ENCODE results near the gene LSM2.
"Not testable (repeated sequence)": the region's sequence is repeated elsewhere in the genome, so short reads cannot be mapped to it uniquely, and the experiment has no call there.

LSM2 gene

GRCh38 chr6:31795616-31796298, 11.0 kb downstream of the LSM2 start, which contains the start of gene VARS1:
VARS1 (minus strand) TSS chr6:31795752; CDS start chr6:31795217, 535 bp downstream.
- DNase-seq: peak; percentile 78

- DNase-seq: no peak
Measured at GRCh38 chr6:31794866-31795615, 11.7 kb downstream of the LSM2 start.

- no peak for DNase-seq
Measured at GRCh38 chr6:31794294-31794865, 12.4 kb downstream of the LSM2 start.

GRCh38 chr6:31793927-31794245, 12.9 kb downstream of the LSM2 start:
- not testable (repeated sequence) for DNase-seq

GRCh38 chr6:31792761-31793171, 14.0 kb downstream of the LSM2 start:
- DNase-seq: no peak

GRCh38 chr6:31792090-31792374, 14.7 kb downstream of the LSM2 start:
- no peak for DNase-seq

GRCh38 chr6:31791324-31792089, 15.3 kb downstream of the LSM2 start:
- DNase-seq: peak; percentile 14

- DNase-seq: no peak
Measured at GRCh38 chr6:31785475-31785874, 21.3 kb downstream of the LSM2 start.

- DNase-seq: no peak
Measured at GRCh38 chr6:31784098-31784925, 22.5 kb downstream of the LSM2 start.

- no peak for DNase-seq
Measured at GRCh38 chr6:31782126-31782855, 24.5 kb downstream of the LSM2 start.

GRCh38 chr6:31781244-31782125, 25.3 kb downstream of the LSM2 start:
- no peak for DNase-seq

- no peak for DNase-seq
Measured at GRCh38 chr6:31780507-31781243, 26.1 kb downstream of the LSM2 start.

GRCh38 chr6:31779908-31780307, 26.9 kb downstream of the LSM2 start:
- no peak for DNase-seq

GRCh38 chr6:31778999-31779885, 27.5 kb downstream of the LSM2 start:
- no peak for DNase-seq

- no peak for DNase-seq
Measured at GRCh38 chr6:31778193-31778592, 28.6 kb downstream of the LSM2 start.

- no peak for DNase-seq
Measured at GRCh38 chr6:31777667-31778050, 29.1 kb downstream of the LSM2 start.

GRCh38 chr6:31776989-31777666, 29.6 kb downstream of the LSM2 start, which contains the start of gene VWA7:
VWA7 (minus strand) TSS chr6:31777328; CDS start chr6:31776779, 549 bp downstream.
- peak; percentile 79 for DNase-seq

- no peak for DNase-seq
Measured at GRCh38 chr6:31776485-31776988, 30.2 kb downstream of the LSM2 start.
